GM19397 (cell line): ENCODE data around the gene USP8.
"Not testable (repeated sequence)": the region's sequence is repeated elsewhere in the genome, so short reads cannot be mapped to it uniquely, and the experiment has no call there.

Experiments
- ATAC-seq: cut with Tn5 transposase; IDR thresholded peaks from one replicate; pipeline ENCODE4 v1.9.1; 2021; ENCODE audit warnings: mild to moderate bottlenecking, moderate library complexity; ENCODE audit not compliant: unreplicated experiment

The USP8 gene

GRCh38 chr15:50424066-50424890 lies at the start of gene USP8:
Gene USP8 (plus strand): TSS chr15:50424405. CDS start chr15:50439074, 14,669 bp downstream.
- peak; percentile 99 for ATAC-seq

GRCh38 chr15:50377867-50378751 lies 46.1 kb upstream of the USP8 start:
- peak; percentile 94 for ATAC-seq

DNA sequence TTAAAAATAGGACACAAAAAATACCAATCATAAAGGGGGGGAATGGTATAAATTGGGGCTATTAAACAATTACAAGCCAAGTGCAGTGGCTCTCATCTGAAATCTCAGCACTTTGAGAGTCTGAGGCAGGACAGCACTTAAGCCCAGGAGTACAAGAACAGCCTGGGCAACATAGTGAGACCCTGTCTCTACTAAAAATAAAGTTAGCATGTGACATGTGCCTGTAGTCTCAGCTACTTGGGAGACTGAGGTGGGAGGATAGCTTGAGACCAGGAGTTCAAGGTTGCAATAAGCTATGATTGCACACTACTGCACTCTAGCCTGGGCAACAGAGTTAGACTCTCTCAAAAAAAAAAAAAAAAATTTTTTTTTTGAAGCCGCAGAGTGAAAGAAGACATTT lies 45.4 kb upstream of the USP8 start:
- ATAC-seq: no peak

DNA sequence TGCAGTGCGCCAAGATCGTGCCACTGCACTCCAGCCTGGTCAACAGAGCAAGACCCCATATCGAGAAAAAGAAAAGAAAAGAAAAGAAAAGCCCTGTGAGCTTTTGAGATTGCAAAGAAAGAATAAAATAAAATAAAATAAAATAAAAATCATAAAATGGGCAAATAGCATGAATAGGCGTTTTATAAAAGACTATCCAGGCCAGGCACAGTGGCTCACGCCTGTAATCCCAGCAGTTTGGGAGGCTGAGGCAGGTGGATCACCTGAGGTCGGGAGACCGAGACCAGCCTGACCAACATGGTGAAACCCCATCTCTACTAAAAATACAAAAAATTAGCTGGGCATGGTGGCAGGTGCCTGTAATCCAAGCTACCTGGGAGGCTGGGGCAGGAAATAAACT lies 44.8 kb upstream of the USP8 start:
- not testable (repeated sequence) for ATAC-seq

DNA sequence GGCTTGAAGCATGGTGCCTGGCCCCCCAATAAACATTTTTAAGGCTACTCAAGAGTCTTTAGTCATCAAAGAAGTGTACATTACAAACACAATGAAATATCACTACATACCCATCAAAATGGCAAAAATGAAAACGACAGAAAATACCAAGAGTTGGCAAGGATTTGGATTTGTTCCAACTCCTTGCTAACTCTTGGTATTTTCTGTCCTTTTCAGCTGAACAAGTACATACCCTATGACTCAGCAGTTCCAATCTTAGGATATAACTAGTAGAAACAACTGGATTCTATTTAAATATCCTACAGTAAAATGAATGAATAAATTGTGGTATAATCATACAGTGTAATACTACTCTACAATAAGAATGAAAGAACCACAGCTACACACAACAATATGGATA lies 44.1 kb upstream of the USP8 start:
- no peak for ATAC-seq

GRCh38 chr15:50381438-50381837 lies 42.8 kb upstream of the USP8 start:
- no peak for ATAC-seq

- not testable (repeated sequence) for ATAC-seq
Observed at GRCh38 chr15:50382408-50382807, 41.8 kb upstream of the USP8 start.

- ATAC-seq: peak; percentile 76
Observed at GRCh38 chr15:50390554-50391264, 33.5 kb upstream of the USP8 start.

GRCh38 chr15:50391561-50391960 lies 32.6 kb upstream of the USP8 start:
- ATAC-seq: not testable (repeated sequence)

- no peak for ATAC-seq
Observed at GRCh38 chr15:50411870-50412269, 12.3 kb upstream of the USP8 start.

DNA sequence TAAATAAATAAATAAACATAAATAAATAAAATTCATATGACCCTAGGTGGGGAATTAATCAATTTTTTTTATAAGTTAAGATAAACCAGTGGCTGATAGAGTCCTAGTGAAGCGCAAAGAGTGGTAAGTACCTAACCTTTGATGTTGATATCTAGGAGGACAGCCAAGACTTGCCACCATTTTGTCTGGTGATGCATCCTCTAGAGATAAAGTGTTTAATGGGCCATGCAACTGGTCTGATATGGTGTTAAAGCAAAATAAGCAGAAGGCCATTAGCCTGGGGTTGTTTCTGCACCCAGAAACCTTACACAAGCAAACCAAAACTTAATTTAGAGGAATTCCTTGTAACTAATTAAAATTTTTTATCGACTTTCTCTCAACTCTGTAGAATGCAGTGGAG lies 9.6 kb upstream of the USP8 start:
- no peak for ATAC-seq

GRCh38 chr15:50415752-50416404 lies 8.3 kb upstream of the USP8 start:
- ATAC-seq: no peak

DNA sequence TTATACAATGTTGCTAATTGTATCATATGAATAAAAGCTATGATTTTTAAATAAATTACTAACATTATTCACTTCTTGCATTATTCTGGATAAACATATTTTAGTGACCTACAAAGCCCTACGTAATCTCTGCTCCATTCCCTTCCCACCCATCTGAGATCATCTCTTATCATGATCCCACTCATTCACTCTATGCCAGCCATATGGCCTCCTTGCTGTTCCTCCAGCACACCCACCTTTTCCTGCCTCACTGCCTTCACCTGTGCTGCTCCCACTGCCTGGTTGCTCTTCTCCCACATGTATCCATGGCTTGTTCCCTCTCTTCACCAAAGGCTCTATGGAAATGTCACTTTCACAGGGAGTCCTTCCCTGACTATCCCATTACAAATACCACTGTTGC lies 7.3 kb upstream of the USP8 start:
- no peak for ATAC-seq

DNA sequence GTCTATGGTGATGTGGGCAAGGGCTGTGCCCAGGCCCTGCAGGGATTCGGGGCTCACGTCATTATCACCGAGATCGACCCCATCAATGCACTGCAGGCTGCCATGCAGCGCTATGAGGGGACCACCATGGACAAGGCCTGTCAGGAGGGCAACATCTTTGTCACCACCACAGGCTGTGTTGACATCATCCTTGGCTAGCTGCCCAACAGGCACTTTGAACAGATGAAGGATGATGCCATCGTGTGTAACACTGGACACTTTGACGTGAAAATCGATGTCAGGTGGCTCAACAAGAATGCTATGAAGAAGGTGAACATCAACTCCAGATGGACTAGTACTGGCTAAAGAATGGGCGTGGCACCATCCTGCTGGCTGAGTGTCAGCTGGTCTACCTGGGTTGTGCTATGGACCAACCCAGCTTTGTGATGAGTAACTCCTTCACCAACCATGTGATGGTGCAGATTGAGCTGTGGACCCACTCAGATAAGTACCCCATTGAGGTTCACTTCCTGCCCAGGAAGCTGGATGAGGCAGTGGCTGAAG lies 6.1 kb upstream of the USP8 start:
- no peak for ATAC-seq

DNA sequence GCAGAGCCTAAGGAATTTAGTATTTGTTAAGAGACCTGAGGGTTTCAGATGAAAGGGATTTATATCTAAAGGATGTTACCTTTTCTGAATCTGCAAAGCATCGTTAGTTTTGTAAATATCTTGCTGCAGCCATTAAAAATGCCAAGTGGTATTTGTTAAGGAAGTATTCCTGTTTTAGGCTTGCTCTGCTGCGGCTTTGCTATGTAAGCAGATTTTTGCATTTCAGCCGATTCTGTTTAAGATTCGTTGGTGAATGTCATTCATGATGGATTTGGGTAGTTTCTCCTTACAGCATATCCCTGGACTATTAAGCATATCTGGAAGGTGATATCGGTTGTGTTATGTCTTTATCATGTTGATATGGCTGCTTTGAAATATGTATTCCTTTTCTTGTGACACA lies 1.0 kb downstream of the USP8 start:
- no peak for ATAC-seq

DNA sequence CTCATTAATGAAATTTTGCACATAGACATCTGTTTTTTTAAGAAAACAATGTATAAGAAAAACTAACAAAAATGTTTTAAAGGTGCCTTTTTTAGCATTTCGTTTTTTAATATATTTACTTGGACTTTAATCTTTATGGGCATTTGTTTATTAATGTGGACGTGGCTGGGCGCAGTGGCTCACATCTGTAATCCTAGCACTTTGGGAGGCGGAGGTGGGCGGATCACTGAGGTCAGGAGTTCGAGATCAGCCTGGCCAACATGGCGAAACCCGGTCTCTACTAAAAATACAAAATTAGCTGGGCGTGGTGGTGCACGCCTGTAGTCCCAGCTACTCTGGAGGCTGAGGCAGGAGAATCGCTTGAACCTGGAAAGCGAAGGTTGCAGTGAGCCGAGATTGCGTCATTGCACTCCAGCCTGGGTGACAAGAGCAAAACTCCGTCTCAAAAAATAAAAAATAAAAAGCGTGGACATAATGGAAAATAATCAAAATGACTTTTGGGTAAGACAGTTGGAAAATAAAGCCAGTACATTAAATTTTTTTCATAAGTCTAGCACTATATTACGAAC lies 1.6 kb downstream of the USP8 start:
- not testable (repeated sequence) for ATAC-seq

DNA sequence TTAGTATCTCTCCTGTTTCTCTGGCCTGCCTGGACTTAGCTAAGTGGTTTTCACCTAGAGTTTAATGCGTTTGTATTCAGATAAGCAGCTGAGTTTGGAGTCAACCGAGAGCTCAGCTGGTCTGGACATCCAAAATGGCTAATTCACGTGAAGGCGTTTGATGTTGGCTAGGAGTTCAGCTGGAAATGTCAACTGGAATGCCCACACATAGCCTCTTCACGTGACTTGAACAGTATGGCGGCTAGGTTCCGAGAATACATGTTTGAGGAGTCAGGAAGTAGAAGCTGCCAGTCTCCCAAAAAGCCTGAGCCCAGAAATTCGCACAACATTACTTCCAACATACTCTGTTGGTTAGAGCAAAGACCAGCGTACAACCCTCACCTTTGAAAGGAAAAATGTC lies 2.2 kb downstream of the USP8 start:
- ATAC-seq: no peak

DNA sequence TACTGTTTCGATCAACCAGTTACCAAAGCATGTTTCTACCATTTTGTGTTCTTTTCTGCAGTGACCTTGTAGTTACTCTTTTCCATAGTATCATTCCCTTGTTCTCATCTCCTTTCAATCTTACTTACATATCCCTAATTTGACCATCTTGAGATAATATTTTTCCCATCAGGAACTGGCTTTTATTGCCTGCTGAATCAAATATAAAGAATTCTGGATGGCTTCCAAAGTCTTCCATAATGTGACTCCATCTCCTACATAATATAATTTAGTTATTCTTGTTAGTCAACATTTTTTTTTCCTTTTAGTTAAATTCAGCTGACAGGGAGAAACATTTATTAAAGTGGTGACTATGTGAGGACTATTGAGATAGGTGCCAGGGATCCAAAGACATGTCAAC lies 7.0 kb downstream of the USP8 start:
- ATAC-seq: no peak

- no peak for ATAC-seq
Observed at GRCh38 chr15:50432230-50432629, 8.0 kb downstream of the USP8 start.

- ATAC-seq: no peak
Observed at GRCh38 chr15:50435772-50436171, 11.6 kb downstream of the USP8 start.
